ENCODE data around the gene EIF4E2.

GRCh38 chr2:232576995-232577394, 26.5 kb downstream of the EIF4E2 start:
- TF ChIP-seq POLR2AphosphoS5 (IDR thresholded peaks at IDR 0.05; ENCODE audit: borderline replicate concordance, low read depth, low read length) (no peak), EZH2 (IDR thresholded peaks at IDR 0.05) (no peak), FOXP2 (optimal IDR thresholded peaks at IDR 0.05; ENCODE audit: control extremely low read depth, extremely low read length, insufficient read depth) (no peak)

Data from SK-N-MC (cell line).